ENCODE measurements around the gene BCL10. TPM values are rescaled to one million over a fixed set of nuclear protein-coding genes. Genes with fewer than 3 reads are reported as not detected.
"Not testable (repeated sequence)": the region's sequence is repeated elsewhere in the genome, so short reads cannot be mapped to it uniquely, and the experiment has no call there.

BCL10 gene
- total RNA-seq, 1 donor from 2014 or later = 25.9 TPM

- H3K27me3 ChIP-seq = no peaks in the 10 kb centered on the region
- H3K36me3 ChIP-seq = peaks cover 47% of the 10 kb centered on the region
- no peaks in the 10 kb centered on the region for H3K9me3 ChIP-seq
- no peak for TF ChIP-seq CTCF (IDR thresholded peaks at IDR 0.05)
- H3K4me3 ChIP-seq = no peak overlapping the region
- peaks cover 6% of the 10 kb centered on the region for H3K4me1 ChIP-seq
- DNase-seq (no peak), ATAC-seq (no peak)
- intact Hi-C loops (cut with DNase I) = no loop called here
- no peak overlapping the region for H3K27ac ChIP-seq
These were observed 12.3 kb downstream of the BCL10 start for GRCh38 chr1:85264150-85264549.

GRCh38 chr1:85262985-85263384 lies 13.4 kb downstream of the BCL10 start:
- no peak for DNase-seq
- no peak overlapping the region for H3K4me3 ChIP-seq
- TF ChIP-seq CTCF (IDR thresholded peaks at IDR 0.05) = no peak
- no peaks in the 10 kb centered on the region for H3K9me3 ChIP-seq
- peaks cover 12% of the 10 kb centered on the region for H3K4me1 ChIP-seq
- no peak overlapping the region for H3K27ac ChIP-seq
- ATAC-seq = no peak
- intact Hi-C loops (cut with DNase I) = no loop called here
- peaks cover 38% of the 10 kb centered on the region for H3K36me3 ChIP-seq
- no peaks in the 10 kb centered on the region for H3K27me3 ChIP-seq

- peak overlapping the region; percentile 86 for H3K27ac ChIP-seq
- no peak for TF ChIP-seq CTCF (IDR thresholded peaks at IDR 0.05)
- H3K36me3 ChIP-seq = peaks cover 30% of the 10 kb centered on the region
- no peaks in the 10 kb centered on the region for H3K9me3 ChIP-seq
- ATAC-seq = peak; percentile 17
- H3K27me3 ChIP-seq = no peaks in the 10 kb centered on the region
- intact Hi-C loops (cut with DNase I) = loop anchor here (10.0 kb wide), 1 partner anchor 315 kb away; no protein-coding TSS in a partner anchor
- H3K4me3 ChIP-seq = peak overlapping the region; percentile 82
- no peak for DNase-seq
- H3K4me1 ChIP-seq = peaks cover 25% of the 10 kb centered on the region
These were observed 16.5 kb downstream of the BCL10 start for GRCh38 chr1:85259912-85260274.

GRCh38 chr1:85259118-85259911 lies 17.1 kb downstream of the BCL10 start, which contains the start of gene C1orf52:
C1orf52 (minus strand) TSS chr1:85259662; CDS start chr1:85259633, 29 bp downstream.
- peak within 1 kb of the TSS; percentile 86 for H3K27ac ChIP-seq
- peak within 1 kb of the TSS; percentile 82 for H3K4me3 ChIP-seq
- peak; percentile 98 for DNase-seq
- H3K36me3 ChIP-seq = peaks cover 25% of the 10 kb centered on the region
- TF ChIP-seq CTCF (IDR thresholded peaks at IDR 0.05) = peak; percentile 100
- H3K4me1 ChIP-seq = peaks cover 28% of the 10 kb centered on the region
- intact Hi-C loops (cut with DNase I) = loop anchor here (10.0 kb wide), 1 partner anchor 315 kb away; no protein-coding TSS in a partner anchor
- ATAC-seq = peak; percentile 99
- no peaks in the 10 kb centered on the region for H3K9me3 ChIP-seq
- no peaks in the 10 kb centered on the region for H3K27me3 ChIP-seq

- peaks cover 28% of the 10 kb centered on the region for H3K36me3 ChIP-seq
- H3K27me3 ChIP-seq = no peaks in the 10 kb centered on the region
- peaks cover 29% of the 10 kb centered on the region for H3K4me1 ChIP-seq
- DNase-seq (no peak), ATAC-seq (no peak)
- H3K9me3 ChIP-seq = no peaks in the 10 kb centered on the region
- peak overlapping the region; percentile 86 for H3K27ac ChIP-seq
- H3K4me3 ChIP-seq = peak overlapping the region; percentile 82
- TF ChIP-seq CTCF (IDR thresholded peaks at IDR 0.05) = no peak
- intact Hi-C loops (cut with DNase I) = loop anchor here (10.0 kb wide), 1 partner anchor 314 kb away; no protein-coding TSS in a partner anchor
These were observed 17.8 kb downstream of the BCL10 start for GRCh38 chr1:85258536-85259117.

GRCh38 chr1:85249042-85249441 lies 27.4 kb downstream of the BCL10 start:
- ATAC-seq, H3K4me1 ChIP-seq: not testable (repeated sequence)

More at GRCh38 chr1:85249042-85249441, 27.4 kb downstream of the BCL10 start:
- H3K9me3 ChIP-seq; H3K27ac ChIP-seq; DNase-seq; intact Hi-C loops (cut with DNase I); H3K27me3 ChIP-seq; H3K4me3 ChIP-seq: not testable (repeated sequence)
- H3K36me3 ChIP-seq = peaks cover 33% of the 10 kb centered on the region

Measured in upper lobe of right lung (tissue), 1 donor.